ENCODE measurements around the gene TSSK3. TPM values are rescaled to one million over a fixed set of nuclear protein-coding genes. Genes with fewer than 3 reads are reported as not detected.

TSSK3 gene
- total and polyA plus RNA-seq, 9 of the 15 experiments (the other 6 are each of a cell fraction or from before 2014, with no cell fraction given): 0.27 to 2.8 (median 1.9) TPM

GRCh38 chr1:32350785-32351398 lies 11.4 kb upstream of the TSSK3 start (continued):
- TF ChIP-seq RCOR1 (IDR thresholded peaks at IDR 0.05; ENCODE audit: borderline replicate concordance in 1 of 2, low read depth in 2 of 2, low read length in 2 of 2) (0 out of 4 replicates have a peak, but pooled peaks of 1 of the 2 experiments have one; percentile 12), HSF4 (CRISPR knock-in tag; IDR thresholded peaks at IDR 0.05; ENCODE audit: borderline replicate concordance) (peak; percentile 34; the same call in 1 of the 2 replicates), GMEB1 (CRISPR knock-in tag; IDR thresholded peaks at IDR 0.05) (peak; percentile 53), NKRF (IDR thresholded peaks at IDR 0.05; ENCODE audit: borderline replicate concordance) (0 out of 2 replicates have a peak, but pooled peaks have one; percentile 60), NUFIP1 (IDR thresholded peaks at IDR 0.05; ENCODE audit: partially characterized antibody) (peak; percentile 85), LARP7 (IDR thresholded peaks at IDR 0.05) (peak; percentile 79; the same call in 1 of the 2 replicates), ZFP1 (CRISPR knock-in tag; IDR thresholded peaks at IDR 0.05) (no peak), DEAF1 (CRISPR knock-in tag; IDR thresholded peaks at IDR 0.05) (no peak), PHF20 (IDR thresholded peaks at IDR 0.05; ENCODE audit: partially characterized antibody) (peak; percentile 46), FOXJ2 (tag; IDR thresholded peaks at IDR 0.05) (no peak), IRF1 (CRISPR knock-in tag; IDR thresholded peaks at IDR 0.05; ENCODE audit: borderline replicate concordance) (no peak; the same call in 1 of the 2 replicates), ZNF124 (CRISPR knock-in tag; IDR thresholded peaks at IDR 0.05) (no peak), IFI16 (CRISPR knock-in tag; IDR thresholded peaks at IDR 0.05) (0 out of 2 replicates have a peak, but pooled peaks have one; percentile 65), POLR3G (IDR thresholded peaks at IDR 0.05; ENCODE audit: extremely low read depth, insufficient read length, insufficient replicate concordance) (no peak), MTA3 (IDR thresholded peaks at IDR 0.05; ENCODE audit: borderline replicate concordance) (no peak), ZNF175 (CRISPR knock-in tag; IDR thresholded peaks at IDR 0.05; ENCODE audit: low read depth) (peak; percentile 88), ETV1 (tag; conservative IDR thresholded peaks at IDR 0.05; ENCODE audit: low read depth) (peak; percentile 81), ZNF644 (tag; IDR thresholded peaks at IDR 0.05; ENCODE audit: low read depth) (peak; percentile 64; the same call in 1 of the 2 replicates), NR2C2 (CRISPR knock-in tag; IDR thresholded peaks at IDR 0.05) (no peak), NR2C2 (tag; IDR thresholded peaks at IDR 0.05) (peak; percentile 33)
